NCI-H187 treated with DMSO at 0.1 percent for 48 hours (cell line): ENCODE data around the gene CNIH1.
A peak's percentile ranks its signal among the peaks of the same experiment; 100 is the strongest.
"Not testable (repeated sequence)": the region's sequence is repeated elsewhere in the genome, so short reads cannot be mapped to it uniquely, and the experiment has no call there.

Source experiments
- DNase-seq: peaks from one replicate; lab custom pipeline; 2025; lab: John Stamatoyannopoulos, UW

CNIH1 gene

GRCh38 chr14:54427871-54428270 lies 13.3 kb downstream of the CNIH1 start:
- no peak for DNase-seq

GRCh38 chr14:54425537-54426274 lies 15.5 kb downstream of the CNIH1 start:
- no peak for DNase-seq

- DNase-seq, result no peak
Measured at GRCh38 chr14:54425068-54425467, 16.1 kb downstream of the CNIH1 start.

- DNase-seq, result no peak
Measured at GRCh38 chr14:54424479-54424901, 16.7 kb downstream of the CNIH1 start.

- no peak for DNase-seq
Measured at GRCh38 chr14:54423991-54424390, 17.2 kb downstream of the CNIH1 start.

- no peak for DNase-seq
Measured at GRCh38 chr14:54420478-54421142, 20.6 kb downstream of the CNIH1 start.

- no peak for DNase-seq
Measured at GRCh38 chr14:54411371-54411770, 29.8 kb downstream of the CNIH1 start.

- DNase-seq, result no peak
Measured at GRCh38 chr14:54410215-54410614, 31.0 kb downstream of the CNIH1 start.

GRCh38 chr14:54403401-54404005 lies 37.7 kb downstream of the CNIH1 start:
- DNase-seq, result not testable (repeated sequence)

GRCh38 chr14:54399560-54399959 lies 41.6 kb downstream of the CNIH1 start:
- no peak for DNase-seq

GRCh38 chr14:54396493-54397335 lies 44.5 kb downstream of the CNIH1 start, which contains the start of gene CDKN3:
CDKN3 (plus strand) TSS chr14:54397007; CDS start chr14:54397069, 62 bp downstream.
- peak; percentile 97 for DNase-seq

GRCh38 chr14:54396183-54396492 lies 45.0 kb downstream of the CNIH1 start:
- DNase-seq, result no peak

GRCh38 chr14:54395716-54396115 lies 45.5 kb downstream of the CNIH1 start:
- DNase-seq, result no peak

GRCh38 chr14:54395284-54395683 lies 45.9 kb downstream of the CNIH1 start:
- DNase-seq, result no peak

GRCh38 chr14:54394596-54394995 lies 46.6 kb downstream of the CNIH1 start:
- no peak for DNase-seq

GRCh38 chr14:54392986-54393884 lies 47.9 kb downstream of the CNIH1 start:
- DNase-seq, result not testable (repeated sequence)

- DNase-seq, result no peak
Measured at GRCh38 chr14:54392131-54392859, 48.9 kb downstream of the CNIH1 start.

GRCh38 chr14:54387328-54387727 lies 53.8 kb downstream of the CNIH1 start:
- DNase-seq, result no peak

- no peak for DNase-seq
Measured at GRCh38 chr14:54385556-54385955, 55.6 kb downstream of the CNIH1 start.

- DNase-seq, result no peak
Measured at GRCh38 chr14:54383835-54384234, 57.3 kb downstream of the CNIH1 start.

- DNase-seq, result no peak
Measured at GRCh38 chr14:54381821-54382220, 59.4 kb downstream of the CNIH1 start.
